Fibroblast of gingiva (primary cell): Measurements from ENCODE around the gene LRP1B.
A peak's percentile ranks its signal among the peaks of the same experiment; 100 is the strongest.

Source experiments
- DNase-seq: peaks from one replicate; pipeline ENCODE4 v3.0.0-alpha.2; 2011; ENCODE audit warnings: low read depth

Gene LRP1B

GRCh38 chr2:141676139-141676538 lies 454.7 kb downstream of the LRP1B start:
- no peak for DNase-seq

GRCh38 chr2:141666191-141666590 lies 464.6 kb downstream of the LRP1B start:
- DNase-seq, result no peak

GRCh38 chr2:141660232-141660631 lies 470.6 kb downstream of the LRP1B start:
- DNase-seq, result no peak

GRCh38 chr2:141654311-141654710 lies 476.5 kb downstream of the LRP1B start:
- no peak for DNase-seq

- no peak for DNase-seq
Measured at GRCh38 chr2:141653184-141653583, 477.6 kb downstream of the LRP1B start.

- DNase-seq, result no peak
Measured at GRCh38 chr2:141652308-141652707, 478.5 kb downstream of the LRP1B start.

- no peak for DNase-seq
Measured at GRCh38 chr2:141647353-141647752, 483.5 kb downstream of the LRP1B start.

GRCh38 chr2:141641462-141641861 lies 489.4 kb downstream of the LRP1B start:
- peak; percentile 2 for DNase-seq

- no peak for DNase-seq
Measured at GRCh38 chr2:141639809-141640208, 491.0 kb downstream of the LRP1B start.

GRCh38 chr2:141633132-141633531 lies 497.7 kb downstream of the LRP1B start:
- no peak for DNase-seq

GRCh38 chr2:141630407-141630930 lies 500.3 kb downstream of the LRP1B start:
- DNase-seq, result peak; percentile 74

- no peak for DNase-seq
Measured at GRCh38 chr2:141620372-141620771, 510.4 kb downstream of the LRP1B start.

GRCh38 chr2:141618457-141618856 lies 512.4 kb downstream of the LRP1B start:
- DNase-seq, result no peak

GRCh38 chr2:141611981-141612380 lies 518.8 kb downstream of the LRP1B start:
- peak; percentile 16 for DNase-seq

- no peak for DNase-seq
Measured at GRCh38 chr2:141611176-141611571, 519.6 kb downstream of the LRP1B start.

GRCh38 chr2:141610564-141611175 lies 520.1 kb downstream of the LRP1B start:
- no peak for DNase-seq

GRCh38 chr2:141605163-141605562 lies 525.7 kb downstream of the LRP1B start:
- DNase-seq, result no peak

- DNase-seq, result no peak
Measured at GRCh38 chr2:141601511-141602152, 529.2 kb downstream of the LRP1B start.

GRCh38 chr2:141599721-141600120 lies 531.1 kb downstream of the LRP1B start:
- no peak for DNase-seq

- DNase-seq, result no peak
Measured at GRCh38 chr2:141598982-141599381, 531.8 kb downstream of the LRP1B start.

GRCh38 chr2:141595316-141595920 lies 535.4 kb downstream of the LRP1B start:
- no peak for DNase-seq

GRCh38 chr2:141591787-141592186 lies 539.0 kb downstream of the LRP1B start:
- DNase-seq, result no peak

GRCh38 chr2:141590620-141591019 lies 540.2 kb downstream of the LRP1B start:
- no peak for DNase-seq
